Endothelial cell (in vitro differentiated cells): ENCODE results near the gene COG5. TPM values are rescaled to one million over a fixed set of nuclear protein-coding genes. Genes with fewer than 3 reads are reported as not detected.

Experiments
- DNase-seq: peaks from one replicate; pipeline ENCODE4 v3.0.0; 2021; ENCODE audit warnings: low spot score
- H3K27ac Mint-ChIP-seq: one replicate; pipeline ENCODE4 v1.8.0; 2021; ENCODE audit warnings: mixed read lengths, inconsistent platforms; ENCODE audit not compliant: unreplicated experiment
- H3K27me3 Mint-ChIP-seq: one replicate; pipeline ENCODE4 v1.8.0; 2021; ENCODE audit warnings: mild to moderate bottlenecking, moderate library complexity, mixed read lengths, inconsistent platforms; ENCODE audit not compliant: unreplicated experiment
- H3K36me3 Mint-ChIP-seq: one replicate; pipeline ENCODE4 v1.8.0; 2021; ENCODE audit warnings: mild to moderate bottlenecking, low read depth, mixed read lengths, inconsistent platforms; ENCODE audit not compliant: unreplicated experiment
- H3K4me1 Mint-ChIP-seq: one replicate; pipeline ENCODE4 v1.8.0; 2021; ENCODE audit warnings: mild to moderate bottlenecking, mixed read lengths, inconsistent platforms; ENCODE audit not compliant: unreplicated experiment
- H3K4me3 Mint-ChIP-seq: one replicate; pipeline ENCODE4 v1.8.0; 2021; ENCODE audit warnings: mild to moderate bottlenecking, mixed read lengths, inconsistent platforms; ENCODE audit not compliant: unreplicated experiment
- H3K9me3 Mint-ChIP-seq: one replicate; pipeline ENCODE4 v1.8.0; 2021; ENCODE audit warnings: mixed read lengths, inconsistent platforms; ENCODE audit not compliant: unreplicated experiment
- total RNA-seq: library from RNA; stranded (reverse); fragmentation: NEBNext Ultra II Directional; extraction: Animal tissue kit (Norgen Biotek cat#: 25700); gene quantifications from one replicate; pipeline ENCODE4 v1.2.1, GENCODE V29; 2021; ENCODE audit not compliant: unreplicated experiment
- TF ChIP-seq, protein P1 (sequence below): fragments of 200-600 bp; sonication (generic); IDR thresholded peaks from one replicate; pipeline ENCODE4 v1.5.0; 2021; ENCODE audit warnings: antibody characterized with exemption; ENCODE audit not compliant: unreplicated experiment

Gene COG5
- total RNA-seq, 1 donor from 2014 or later = 26.7 TPM

DNA sequence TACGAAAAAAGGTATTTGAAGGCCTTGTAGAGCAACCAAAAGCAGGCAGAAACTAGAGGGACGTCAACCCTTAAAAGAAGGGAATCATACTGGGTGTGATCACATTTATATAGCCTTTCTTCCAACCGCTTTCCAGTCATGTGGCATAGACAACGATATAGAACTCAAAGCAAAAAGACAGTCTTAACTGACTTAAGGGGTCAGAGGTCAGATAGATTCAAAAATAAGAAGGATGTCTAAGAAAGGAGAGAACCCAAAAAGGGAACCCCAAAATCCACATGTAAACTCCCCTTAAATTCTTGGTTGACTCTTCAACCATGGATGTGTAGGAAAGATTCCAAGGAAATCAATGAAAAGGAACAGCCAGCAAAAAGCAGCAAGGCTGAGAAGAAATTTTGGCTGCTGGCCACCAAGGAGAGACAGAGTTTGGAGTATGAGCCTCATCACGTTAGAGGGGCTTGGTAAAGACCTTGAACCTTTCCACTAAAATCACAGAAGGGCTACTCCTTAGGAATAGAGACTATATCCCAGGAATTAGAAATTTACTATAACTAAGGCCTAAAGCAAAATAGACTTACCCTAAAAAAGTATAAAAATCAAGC lies 24.9 kb upstream of the COG5 start:
- Mint-ChIP-seq H3K4me3 (no peak overlapping the region), H3K36me3 (peaks cover 34% of the 10 kb centered on the region), H3K27ac (no peak overlapping the region), H3K27me3 (peaks cover 1% of the 10 kb centered on the region), H3K9me3 (no peaks in the 10 kb centered on the region), H3K4me1 (peaks cover 9% of the 10 kb centered on the region)
- TF ChIP-seq, protein P1, sequence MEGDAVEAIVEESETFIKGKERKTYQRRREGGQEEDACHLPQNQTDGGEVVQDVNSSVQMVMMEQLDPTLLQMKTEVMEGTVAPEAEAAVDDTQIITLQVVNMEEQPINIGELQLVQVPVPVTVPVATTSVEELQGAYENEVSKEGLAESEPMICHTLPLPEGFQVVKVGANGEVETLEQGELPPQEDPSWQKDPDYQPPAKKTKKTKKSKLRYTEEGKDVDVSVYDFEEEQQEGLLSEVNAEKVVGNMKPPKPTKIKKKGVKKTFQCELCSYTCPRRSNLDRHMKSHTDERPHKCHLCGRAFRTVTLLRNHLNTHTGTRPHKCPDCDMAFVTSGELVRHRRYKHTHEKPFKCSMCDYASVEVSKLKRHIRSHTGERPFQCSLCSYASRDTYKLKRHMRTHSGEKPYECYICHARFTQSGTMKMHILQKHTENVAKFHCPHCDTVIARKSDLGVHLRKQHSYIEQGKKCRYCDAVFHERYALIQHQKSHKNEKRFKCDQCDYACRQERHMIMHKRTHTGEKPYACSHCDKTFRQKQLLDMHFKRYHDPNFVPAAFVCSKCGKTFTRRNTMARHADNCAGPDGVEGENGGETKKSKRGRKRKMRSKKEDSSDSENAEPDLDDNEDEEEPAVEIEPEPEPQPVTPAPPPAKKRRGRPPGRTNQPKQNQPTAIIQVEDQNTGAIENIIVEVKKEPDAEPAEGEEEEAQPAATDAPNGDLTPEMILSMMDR = no peak
- no peak for DNase-seq

DNA sequence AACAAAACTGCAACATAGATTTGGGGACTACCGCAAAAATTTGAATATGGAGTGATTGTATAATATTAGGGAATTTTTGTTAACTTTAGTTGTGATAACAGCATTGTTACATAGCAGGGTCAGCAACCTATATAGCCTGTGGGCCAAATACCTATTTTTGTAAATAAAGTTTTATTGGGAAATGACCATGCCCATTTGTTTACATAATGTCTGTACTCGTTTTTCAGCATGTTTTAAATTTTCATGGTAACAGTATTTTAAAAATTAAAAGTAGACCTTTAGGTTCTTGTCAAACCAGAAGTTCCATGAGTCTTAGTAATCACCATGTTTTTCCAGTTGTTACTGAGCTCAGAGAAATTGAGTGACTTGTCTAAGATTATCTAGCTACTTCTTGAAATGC lies 21.0 kb upstream of the COG5 start:
- Mint-ChIP-seq H3K36me3 (peaks cover 22% of the 10 kb centered on the region), H3K4me3 (no peak overlapping the region), H3K27me3 (peaks cover 1% of the 10 kb centered on the region), H3K4me1 (peaks cover 16% of the 10 kb centered on the region), H3K9me3 (no peaks in the 10 kb centered on the region), H3K27ac (no peak overlapping the region)
- DNase-seq = no peak
- TF ChIP-seq, protein P1 = no peak

- peak overlapping the region; percentile 39 for H3K4me3 Mint-ChIP-seq
- H3K4me1 Mint-ChIP-seq = peaks cover 19% of the 10 kb centered on the region
- no peak for DNase-seq
- H3K27ac Mint-ChIP-seq = peak overlapping the region; percentile 7
- H3K36me3 Mint-ChIP-seq = peaks cover 9% of the 10 kb centered on the region
- H3K27me3 Mint-ChIP-seq = no peaks in the 10 kb centered on the region
- TF ChIP-seq, protein P1 = no peak
- no peaks in the 10 kb centered on the region for H3K9me3 Mint-ChIP-seq
Measured at GRCh38 chr7:107582875-107583274, 19.2 kb upstream of the COG5 start.

- Mint-ChIP-seq H3K9me3 (no peaks in the 10 kb centered on the region), H3K27ac (peak overlapping the region; percentile 34), H3K27me3 (no peaks in the 10 kb centered on the region), H3K4me3 (peak overlapping the region; percentile 90), H3K36me3 (peaks cover 9% of the 10 kb centered on the region), H3K4me1 (peaks cover 18% of the 10 kb centered on the region)
- no peak for DNase-seq
- TF ChIP-seq, protein P1 = no peak
Measured at GRCh38 chr7:107581387-107582013, 17.8 kb upstream of the COG5 start.

DNA sequence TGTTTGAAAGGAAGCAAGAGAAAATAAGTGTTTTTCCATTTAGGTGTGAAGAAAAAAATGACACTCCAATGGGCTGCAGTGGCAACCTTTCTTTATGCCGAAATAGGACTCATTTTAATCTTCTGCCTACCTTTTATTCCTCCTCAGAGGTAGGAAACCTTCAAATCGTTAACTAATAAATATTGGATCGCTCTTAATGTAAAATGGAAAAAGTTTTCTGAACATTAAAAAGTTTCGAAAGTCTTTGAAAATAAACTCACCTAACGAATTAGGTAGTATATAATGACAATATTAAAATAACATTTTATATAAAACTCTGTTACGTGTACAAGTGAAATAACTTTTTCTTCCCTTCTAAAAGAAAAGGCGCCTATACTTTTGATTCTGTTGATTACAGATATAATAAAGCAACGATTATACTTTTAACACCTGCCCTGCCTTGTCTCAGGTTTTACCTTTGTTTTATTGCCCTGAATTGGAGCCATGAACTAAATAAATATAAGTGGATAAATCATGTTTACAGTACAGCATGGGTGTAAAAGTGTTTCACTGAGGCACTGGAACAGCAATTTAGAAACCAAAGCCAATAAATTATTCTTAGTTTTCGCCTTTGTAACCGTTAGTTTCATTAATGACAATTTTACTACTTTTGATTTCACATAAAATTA lies 17.1 kb upstream of the COG5 start:
- Mint-ChIP-seq H3K27me3 (no peaks in the 10 kb centered on the region), H3K27ac (peak overlapping the region; percentile 83), H3K4me1 (peaks cover 18% of the 10 kb centered on the region), H3K4me3 (peak overlapping the region; percentile 90), H3K36me3 (peaks cover 9% of the 10 kb centered on the region), H3K9me3 (no peaks in the 10 kb centered on the region)
- TF ChIP-seq, protein P1 = no peak
- DNase-seq = no peak
